Activated CD8-positive, alpha-beta T cell treated with anti-CD3 and anti-CD28 coated beads for 36 hours (primary cell): ENCODE data around the gene KRT5. TPM values are rescaled to one million over a fixed set of nuclear protein-coding genes. Genes with fewer than 3 reads are reported as not detected.
"Not testable (repeated sequence)": the region's sequence is repeated elsewhere in the genome, so short reads cannot be mapped to it uniquely, and the experiment has no call there.

Experiments
- ATAC-seq: fragments of 200-7000 bp; cut with Tn5 transposase; one replicate; pipeline ENCODE4 v1.10.0; 2021; ENCODE audit warnings: mild to moderate bottlenecking, moderate library complexity
- CTCF ChIA-PET: fragments of 350-600 bp; sonication (Branson Sonifier 250); formaldehyde crosslinking; loops from one replicate; lab custom pipeline; 2021; ENCODE audit warnings: antibody characterized with exemption; lab: Charles Lee
- POLR2A ChIA-PET: fragments of 350-600 bp; sonication (Branson Sonifier 250); formaldehyde crosslinking; loops from one replicate; lab custom pipeline; 2021; ENCODE audit warnings: antibody characterized with exemption; lab: Charles Lee
- DNase-seq: peaks from one replicate; pipeline ENCODE4 v3.0.0-alpha.2; 2020
- H3K27ac Mint-ChIP-seq: one replicate; pipeline ENCODE4 v1.8.0; 2021; ENCODE audit warnings: mild to moderate bottlenecking, mixed read lengths
- H3K27me3 Mint-ChIP-seq: one replicate; pipeline ENCODE4 v1.8.0; 2021; ENCODE audit warnings: mixed read lengths
- H3K36me3 Mint-ChIP-seq: one replicate; pipeline ENCODE4 v1.8.0; 2021; ENCODE audit warnings: low read depth, mixed read lengths
- H3K4me1 Mint-ChIP-seq: one replicate; pipeline ENCODE4 v1.8.0; 2021; ENCODE audit warnings: low read depth, mixed read lengths
- H3K4me3 Mint-ChIP-seq: one replicate; pipeline ENCODE4 v1.8.0; 2021; ENCODE audit warnings: mild to moderate bottlenecking, moderate library complexity, mixed read lengths
- H3K9me3 Mint-ChIP-seq: one replicate; pipeline ENCODE4 v1.8.0; 2021; ENCODE audit warnings: mixed read lengths
- CTCF ChIP-seq: fragments of 200-600 bp; IDR thresholded peaks from one replicate; pipeline ENCODE4 v1.8.0; 2022; ENCODE audit warnings: antibody characterized with exemption, mild to moderate bottlenecking
- intact Hi-C: fragments of 100-400 bp; cut with micrococcal nuclease; formaldehyde crosslinking; loops from one replicate; pipeline ENCODE4 v1.10.0; 2022
- total RNA-seq, 2 experiments: library from RNA; stranded (reverse); gene quantifications; one replicate each; pipeline ENCODE4 v1.2.3, GENCODE V29; 2021

Gene KRT5
- total RNA-seq, 2 experiments from 2014 or later = not detected

- DNase-seq (no peak), ATAC-seq (no peak)
- Mint-ChIP-seq H3K9me3 (no peaks in the 10 kb centered on the region), H3K27ac (no peak overlapping the region), H3K27me3 (peaks cover 28% of the 10 kb centered on the region), H3K4me3 (no peak overlapping the region), H3K4me1 (no peaks in the 10 kb centered on the region), H3K36me3 (no peaks in the 10 kb centered on the region)
- CTCF ChIA-PET = no interaction called here
- intact Hi-C loops = no loop called here
- POLR2A ChIA-PET = no interaction called here
- no peak for TF ChIP-seq CTCF
Observed at GRCh38 chr12:52495389-52495788, 24.8 kb downstream of the KRT5 start.

GRCh38 chr12:52494518-52494917 is 25.7 kb downstream of the KRT5 start:
- ATAC-seq (no peak), DNase-seq (no peak)
- no peaks in the 10 kb centered on the region for H3K36me3 Mint-ChIP-seq
- POLR2A ChIA-PET = no interaction called here
- H3K4me3 Mint-ChIP-seq = no peak overlapping the region
- no peak overlapping the region for H3K27ac Mint-ChIP-seq
- intact Hi-C loops = no loop called here
- no peaks in the 10 kb centered on the region for H3K9me3 Mint-ChIP-seq
- H3K4me1 Mint-ChIP-seq = no peaks in the 10 kb centered on the region
- TF ChIP-seq CTCF = no peak
- H3K27me3 Mint-ChIP-seq = peaks cover 28% of the 10 kb centered on the region
- CTCF ChIA-PET = no interaction called here

- Mint-ChIP-seq H3K27ac (no peak overlapping the region), H3K27me3 (peaks cover 28% of the 10 kb centered on the region), H3K9me3 (no peaks in the 10 kb centered on the region), H3K36me3 (no peaks in the 10 kb centered on the region), H3K4me1 (no peaks in the 10 kb centered on the region), H3K4me3 (no peak overlapping the region)
- ATAC-seq (no peak), DNase-seq (no peak)
- TF ChIP-seq CTCF = no peak
- CTCF ChIA-PET = no interaction called here
- POLR2A ChIA-PET = no interaction called here
- intact Hi-C loops = no loop called here
Observed at GRCh38 chr12:52494100-52494499, 26.1 kb downstream of the KRT5 start.

GRCh38 chr12:52493172-52493571 is 27.0 kb downstream of the KRT5 start, which contains the start of gene KRT6A:
Gene KRT6A, minus strand, starts transcription at chr12:52493257. Its CDS starts 69 bp downstream, at chr12:52493188.
- H3K4me1 Mint-ChIP-seq = no peaks in the 10 kb centered on the region
- peaks cover 30% of the 10 kb centered on the region for H3K27me3 Mint-ChIP-seq
- H3K9me3 Mint-ChIP-seq = no peaks in the 10 kb centered on the region
- ATAC-seq (no peak), DNase-seq (no peak)
- intact Hi-C loops = no loop called here
- no peaks in the 10 kb centered on the region for H3K36me3 Mint-ChIP-seq
- CTCF ChIA-PET = no interaction called here
- H3K4me3 Mint-ChIP-seq = no peak within 1 kb of the TSS
- no peak within 1 kb of the TSS for H3K27ac Mint-ChIP-seq
- no peak for TF ChIP-seq CTCF
- POLR2A ChIA-PET = no interaction called here

- H3K36me3 Mint-ChIP-seq, H3K4me3 Mint-ChIP-seq, CTCF ChIA-PET, POLR2A ChIA-PET, H3K27ac Mint-ChIP-seq, H3K9me3 Mint-ChIP-seq, DNase-seq, ATAC-seq, H3K4me1 Mint-ChIP-seq, intact Hi-C loops: not testable (repeated sequence)
- peaks cover 28% of the 10 kb centered on the region for H3K27me3 Mint-ChIP-seq
Observed at GRCh38 chr12:52492405-52492804, 27.8 kb downstream of the KRT5 start.

GRCh38 chr12:52491495-52491894 is 28.7 kb downstream of the KRT5 start:
- CTCF ChIA-PET, H3K36me3 Mint-ChIP-seq, H3K9me3 Mint-ChIP-seq, H3K27ac Mint-ChIP-seq, POLR2A ChIA-PET, ATAC-seq, DNase-seq, H3K4me3 Mint-ChIP-seq, H3K4me1 Mint-ChIP-seq, intact Hi-C loops: not testable (repeated sequence)
- H3K27me3 Mint-ChIP-seq = peaks cover 33% of the 10 kb centered on the region
